PC-3 (cell line): ENCODE measurements around the gene VSIG10. TPM values are rescaled to one million over a fixed set of nuclear protein-coding genes. Genes with fewer than 3 reads are reported as not detected.

ENCODE experiments used
- ATAC-seq: fragments of 200-7000 bp; cut with Tn5 transposase; 2 replicates; pipeline ENCODE4 v1.9.1; 2020; ENCODE audit warnings: mild to moderate bottlenecking, moderate library complexity
- BruUV-seq: library from RNA; stranded (reverse); fragments of 400-500 nt; replicated peaks from 2 replicates; lab custom pipeline; 2021; lab: Mats Ljungman, UMichigan
- CTCF ChIA-PET: fragments of 300-600 bp; sonication (Branson Sonifier 250); formaldehyde crosslinking; loops from one replicate; lab custom pipeline; 2022; ENCODE audit warnings: antibody characterized with exemption; lab: Charles Lee
- POLR2A ChIA-PET: fragments of 300-600 bp; sonication (Branson Sonifier 250); formaldehyde crosslinking; loops from one replicate; lab custom pipeline; 2022; ENCODE audit warnings: antibody characterized with exemption; ENCODE audit not compliant: unreplicated experiment; lab: Charles Lee
- DNase-seq: peaks from one replicate; pipeline ENCODE4 v3.0.0-alpha.2; 2015
- H2AFZ ChIP-seq: fragments of 300-600 bp; sonication (generic); 2 replicates; pipeline ENCODE4 v1.6.0; 2016; ENCODE audit warnings: antibody characterized with exemption, low read length
- H3F3A ChIP-seq: fragments of 300-600 bp; sonication (generic); one replicate; pipeline ENCODE4 v1.6.0; 2017; ENCODE audit warnings: antibody characterized with exemption, low read length, control low read depth, mild to moderate bottlenecking; ENCODE audit not compliant: unreplicated experiment
- H3K27ac ChIP-seq: fragments of 300-600 bp; sonication (generic); 2 replicates; pipeline ENCODE4 v1.5.1; 2016; ENCODE audit warnings: mild to moderate bottlenecking, low read length
- H3K27me3 ChIP-seq: fragments of 300-600 bp; sonication (generic); 2 replicates; pipeline ENCODE4 v1.6.1; 2016; ENCODE audit warnings: low read length, mixed read lengths
- H3K36me3 ChIP-seq: fragments of 300-600 bp; sonication (generic); 2 replicates; pipeline ENCODE4 v1.6.1; 2016; ENCODE audit warnings: low read depth, mixed run types, low read length, mixed read lengths
- H3K4me1 ChIP-seq: fragments of 300-600 bp; sonication (generic); 2 replicates; pipeline ENCODE4 v1.5.1; 2016; ENCODE audit warnings: low read length; ENCODE audit not compliant: insufficient read depth
- H3K4me2 ChIP-seq: fragments of 300-600 bp; sonication (generic); 2 replicates; pipeline ENCODE4 v1.6.0; 2016; ENCODE audit warnings: low read length
- H3K4me3 ChIP-seq: fragments of 300-600 bp; sonication (generic); 2 replicates; pipeline ENCODE4 v1.5.1; 2016; ENCODE audit warnings: mild to moderate bottlenecking, low read length, mixed read lengths
- H3K79me2 ChIP-seq: fragments of 300-600 bp; sonication (generic); 2 replicates; pipeline ENCODE4 v1.6.1; 2017; ENCODE audit warnings: low read length, mixed read lengths
- H3K9ac ChIP-seq: fragments of 300-600 bp; sonication (generic); 2 replicates; pipeline ENCODE4 v1.6.0; 2016; ENCODE audit warnings: mild to moderate bottlenecking, low read length
- H3K9me2 ChIP-seq: fragments of 300-600 bp; sonication (generic); replicated peaks from 2 replicates; pipeline ENCODE4 v1.6.1; 2016; ENCODE audit warnings: mixed run types, low read length, mixed read lengths
- H3K9me3 ChIP-seq: fragments of 300-600 bp; sonication (generic); 2 replicates; pipeline ENCODE4 v1.6.1; 2016; ENCODE audit warnings: low read length, mixed read lengths
- H4K20me1 ChIP-seq: fragments of 300-600 bp; sonication (generic); 2 replicates; pipeline ENCODE4 v1.6.1; 2016; ENCODE audit warnings: low read length, mixed read lengths
- EZH2 ChIP-seq: fragments of 300-600 bp; sonication (generic); IDR thresholded peaks from one replicate; pipeline ENCODE4 v1.6.1; 2017; ENCODE audit warnings: antibody characterized with exemption, mild to moderate bottlenecking, low read length; ENCODE audit not compliant: unreplicated experiment
- EZH2phosphoT487 ChIP-seq: fragments of 300-600 bp; sonication (generic); IDR thresholded peaks from 2 replicates; pipeline ENCODE4 v1.6.1; 2018; ENCODE audit warnings: mild to moderate bottlenecking, antibody characterized with exemption, low read length, borderline replicate concordance
- intact Hi-C: fragments of 100-400 bp; cut with micrococcal nuclease; formaldehyde crosslinking; loops from 2 replicates; pipeline ENCODE4 v1.9.0; 2023
- total RNA-seq: library from RNA; depleted of rRNA; stranded (reverse); fragments of >200 nt; gene quantifications from 2 replicates; pipeline ENCODE4 v1.2.3, GENCODE V29; 2014
- TF ChIP-seq, protein P1 (sequence below): fragments of 300-600 bp; sonication (generic); conservative IDR thresholded peaks from 2 replicates; pipeline ENCODE4 v1.5.1; 2017; ENCODE audit warnings: antibody characterized with exemption, low read depth, mild to moderate bottlenecking, low read length

The VSIG10 gene
- total RNA-seq, 1 experiment from 2014 or later = 60.8 TPM

DNA sequence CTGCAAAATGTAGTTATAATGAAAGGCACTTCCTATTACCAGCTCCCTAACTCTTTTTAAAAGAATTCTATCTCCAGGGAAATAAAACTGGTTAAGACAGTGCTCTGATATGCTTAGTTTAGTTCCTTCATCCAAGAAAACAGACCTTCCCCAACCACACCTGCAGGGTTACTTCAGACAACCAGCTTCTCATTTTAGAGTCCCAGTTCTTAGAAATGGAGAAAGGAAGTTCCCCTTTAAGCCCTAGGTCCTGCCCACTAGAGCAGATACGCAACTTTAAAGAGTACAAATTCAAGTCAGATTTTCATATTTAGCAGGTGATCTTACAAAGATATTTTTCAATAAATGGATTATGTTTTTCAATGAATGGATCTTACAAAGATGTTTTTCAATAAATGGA lies 38.4 kb downstream of the VSIG10 start:
- Histone ChIP-seq H4K20me1 (no peaks in the 10 kb centered on the region), H3K9me2 (no peaks in the 10 kb centered on the region), H3K4me2 (no peak overlapping the region), H3K27me3 (no peaks in the 10 kb centered on the region), H2AFZ (no peak overlapping the region), H3K27ac (no peak overlapping the region), H3F3A (peaks cover 7% of the 10 kb centered on the region), H3K4me1 (peaks cover 14% of the 10 kb centered on the region), H3K9ac (no peak overlapping the region), H3K9me3 (no peaks in the 10 kb centered on the region), H3K36me3 (no peaks in the 10 kb centered on the region; the same call in 1 of the 2 replicates), H3K79me2 (peaks cover 19% of the 10 kb centered on the region), H3K4me3 (no peak overlapping the region)
- ChIA-PET POLR2A (interaction anchor here (0.6 kb wide), 1 partner anchor 9 kb away, joined by 3 read pairs; no protein-coding TSS in a partner anchor), CTCF (no interaction called here)
- TF ChIP-seq EZH2 = no peak
- TF ChIP-seq EZH2phosphoT487 = no peak
- TF ChIP-seq, protein P1, sequence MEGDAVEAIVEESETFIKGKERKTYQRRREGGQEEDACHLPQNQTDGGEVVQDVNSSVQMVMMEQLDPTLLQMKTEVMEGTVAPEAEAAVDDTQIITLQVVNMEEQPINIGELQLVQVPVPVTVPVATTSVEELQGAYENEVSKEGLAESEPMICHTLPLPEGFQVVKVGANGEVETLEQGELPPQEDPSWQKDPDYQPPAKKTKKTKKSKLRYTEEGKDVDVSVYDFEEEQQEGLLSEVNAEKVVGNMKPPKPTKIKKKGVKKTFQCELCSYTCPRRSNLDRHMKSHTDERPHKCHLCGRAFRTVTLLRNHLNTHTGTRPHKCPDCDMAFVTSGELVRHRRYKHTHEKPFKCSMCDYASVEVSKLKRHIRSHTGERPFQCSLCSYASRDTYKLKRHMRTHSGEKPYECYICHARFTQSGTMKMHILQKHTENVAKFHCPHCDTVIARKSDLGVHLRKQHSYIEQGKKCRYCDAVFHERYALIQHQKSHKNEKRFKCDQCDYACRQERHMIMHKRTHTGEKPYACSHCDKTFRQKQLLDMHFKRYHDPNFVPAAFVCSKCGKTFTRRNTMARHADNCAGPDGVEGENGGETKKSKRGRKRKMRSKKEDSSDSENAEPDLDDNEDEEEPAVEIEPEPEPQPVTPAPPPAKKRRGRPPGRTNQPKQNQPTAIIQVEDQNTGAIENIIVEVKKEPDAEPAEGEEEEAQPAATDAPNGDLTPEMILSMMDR = no peak
- ATAC-seq (no peak), DNase-seq (no peak)
- no TSS peak for BruUV-seq
- intact Hi-C loops = no loop called here

DNA sequence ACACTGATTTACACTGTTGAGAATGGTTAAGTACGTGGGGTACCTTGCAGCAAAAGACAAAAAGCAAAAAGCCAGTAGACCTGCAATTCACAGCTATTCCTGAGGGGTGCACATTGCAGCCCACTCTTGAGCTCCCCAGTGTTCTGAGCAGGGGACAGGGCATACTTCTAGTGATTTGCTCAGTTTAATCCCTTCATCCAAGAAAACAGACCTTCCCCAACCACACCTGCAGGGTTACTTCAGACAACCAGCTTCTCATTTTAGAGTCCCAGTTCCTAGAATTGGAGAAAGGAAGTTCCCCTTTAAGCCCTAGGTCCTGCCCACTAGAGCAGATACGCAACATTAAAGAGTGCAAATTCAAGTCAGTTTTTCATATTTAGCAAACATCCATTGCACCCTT lies 39.2 kb downstream of the VSIG10 start:
- no peaks in the 10 kb centered on the region; the same call in 1 of the 2 replicates for H3K36me3 ChIP-seq
- ATAC-seq (no peak), DNase-seq (no peak)
- H3K9me2 ChIP-seq = no peaks in the 10 kb centered on the region
- ChIA-PET POLR2A (interaction anchor here (1.1 kb wide), 1 partner anchor 37 kb away, joined by 4 read pairs; no protein-coding TSS in a partner anchor), CTCF (no interaction called here)
- no peak overlapping the region for H3K27ac ChIP-seq
- BruUV-seq = no TSS peak
- H4K20me1 ChIP-seq = no peaks in the 10 kb centered on the region
- no peaks in the 10 kb centered on the region for H3K9me3 ChIP-seq
- H2AFZ ChIP-seq = no peak overlapping the region
- peaks cover 15% of the 10 kb centered on the region for H3F3A ChIP-seq
- peaks cover 22% of the 10 kb centered on the region for H3K4me1 ChIP-seq
- no peak overlapping the region for H3K4me3 ChIP-seq
- H3K9ac ChIP-seq = no peak overlapping the region
- peaks cover 27% of the 10 kb centered on the region for H3K79me2 ChIP-seq
- intact Hi-C loops = loop anchor here (5.0 kb wide), 1 partner anchor 73 kb away; the partner anchor contains the start of gene PEBP1
- H3K4me2 ChIP-seq = no peak overlapping the region
- no peaks in the 10 kb centered on the region for H3K27me3 ChIP-seq
- TF ChIP-seq, protein P1 = peak; percentile 26; the same call in 1 of the 2 replicates
- no peak for TF ChIP-seq EZH2phosphoT487

DNA sequence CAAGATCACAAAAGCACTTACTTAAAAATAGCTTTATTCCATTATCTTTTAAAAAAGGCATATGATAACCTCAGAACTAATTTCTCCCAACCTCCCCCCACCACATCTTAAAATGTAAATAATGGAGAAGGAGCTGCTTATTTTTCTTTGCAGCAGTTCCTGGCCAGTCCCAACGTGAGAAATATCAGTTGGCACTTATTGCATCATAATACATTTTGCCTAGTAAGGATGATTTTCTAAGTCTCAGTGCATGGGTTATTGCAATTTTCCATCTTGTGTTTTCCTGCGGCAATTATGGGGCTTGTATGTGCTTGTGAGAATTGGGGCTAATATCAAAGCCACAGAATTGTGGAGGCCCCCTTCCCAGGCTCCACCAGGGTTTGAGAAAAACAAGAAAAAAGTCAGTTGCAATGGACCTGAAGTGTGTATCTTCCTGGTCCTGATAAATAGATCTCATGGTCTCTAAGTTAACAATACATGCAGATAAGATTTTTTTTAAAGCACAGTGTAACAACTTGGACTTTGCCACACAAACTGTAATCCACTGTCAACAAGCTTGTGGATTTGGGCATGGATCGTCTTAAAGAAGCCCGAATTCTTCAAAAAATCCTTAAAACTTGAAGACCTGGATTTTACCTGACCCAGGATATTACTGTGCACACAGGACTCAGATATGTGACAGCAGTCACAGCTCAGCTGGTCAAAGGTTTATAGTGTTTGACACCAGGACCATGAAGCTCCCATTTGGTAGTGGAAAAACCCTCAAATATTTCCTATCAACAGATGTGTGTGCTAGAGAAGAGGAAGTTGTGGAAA lies 40.0 kb downstream of the VSIG10 start:
- H4K20me1 ChIP-seq = no peaks in the 10 kb centered on the region
- H3K79me2 ChIP-seq = peaks cover 34% of the 10 kb centered on the region
- no TSS peak for BruUV-seq
- POLR2A ChIA-PET = interaction anchor here (0.6 to 1.1 kb wide), 2 partner anchors 38 to 526 kb away, joined by 3 to 4 read pairs; no protein-coding TSS in a partner anchor
- no peak overlapping the region for H3K9ac ChIP-seq
- peaks cover 15% of the 10 kb centered on the region for H3F3A ChIP-seq
- H2AFZ ChIP-seq = no peak overlapping the region
- H3K4me1 ChIP-seq = peaks cover 30% of the 10 kb centered on the region
- CTCF ChIA-PET = interaction anchor here (1.0 kb wide), 1 partner anchor 207 kb away, joined by 5 read pairs; no protein-coding TSS in a partner anchor
- H3K9me2 ChIP-seq = no peaks in the 10 kb centered on the region
- no peak overlapping the region for H3K4me2 ChIP-seq
- TF ChIP-seq EZH2 (no peak), EZH2phosphoT487 (no peak)
- TF ChIP-seq, protein P1 = no peak
- DNase-seq (no peak), ATAC-seq (no peak)
- intact Hi-C loops = loop anchor here (5.0 kb wide), 1 partner anchor 74 kb away; the partner anchor contains the start of gene PEBP1
- H3K27ac ChIP-seq = no peak overlapping the region
- no peaks in the 10 kb centered on the region for H3K27me3 ChIP-seq
- no peak overlapping the region for H3K4me3 ChIP-seq
- no peaks in the 10 kb centered on the region for H3K9me3 ChIP-seq
- H3K36me3 ChIP-seq = no peaks in the 10 kb centered on the region; the same call in 1 of the 2 replicates
